ENCODE results near the gene SSU72.
A peak's percentile ranks its signal among the peaks of the same experiment; 100 is the strongest.
"Not testable (repeated sequence)": the region's sequence is repeated elsewhere in the genome, so short reads cannot be mapped to it uniquely, and the experiment has no call there.

Gene SSU72

DNA sequence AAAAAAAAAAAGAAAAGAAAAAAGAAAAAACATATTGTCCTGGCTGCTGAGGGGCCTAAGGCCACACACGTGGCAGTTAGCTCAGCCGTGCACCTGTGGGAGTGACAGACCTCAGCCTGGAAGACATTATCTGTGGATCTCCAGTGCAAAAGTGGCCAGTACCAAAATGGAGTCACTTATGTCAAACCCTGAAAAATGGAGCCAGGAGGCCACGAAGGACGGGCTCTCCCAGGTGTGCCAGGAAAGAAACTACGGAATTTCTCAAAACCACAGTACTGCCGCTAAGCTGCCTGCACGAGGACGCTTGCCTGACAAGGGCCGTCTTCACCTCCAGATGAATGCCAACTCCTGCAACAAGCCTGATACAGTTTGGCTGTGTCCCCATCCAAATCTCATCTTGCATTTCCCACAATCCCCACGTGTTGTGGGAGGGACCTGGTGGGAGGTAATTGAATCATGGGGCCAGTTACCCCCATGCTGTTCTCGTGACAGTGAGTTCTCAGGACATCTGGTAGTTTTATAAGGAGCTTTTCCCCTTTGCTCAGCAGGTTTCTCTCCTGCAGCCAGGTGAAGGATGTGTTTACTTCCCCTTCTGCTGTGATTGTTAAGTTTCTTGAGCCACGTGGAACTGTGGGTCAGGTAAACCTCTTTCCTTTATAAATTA, 35.3 kb upstream of the SSU72 start:
- no peak for DNase-seq

- no peak for DNase-seq
Measured at GRCh38 chr1:1606232-1606631, 31.6 kb upstream of the SSU72 start.

GRCh38 chr1:1605724-1606123, 31.1 kb upstream of the SSU72 start:
- DNase-seq: no peak

GRCh38 chr1:1605034-1605591, 30.4 kb upstream of the SSU72 start:
- DNase-seq: no peak

- no peak for DNase-seq
Measured at GRCh38 chr1:1604374-1605033, 29.8 kb upstream of the SSU72 start.

DNA sequence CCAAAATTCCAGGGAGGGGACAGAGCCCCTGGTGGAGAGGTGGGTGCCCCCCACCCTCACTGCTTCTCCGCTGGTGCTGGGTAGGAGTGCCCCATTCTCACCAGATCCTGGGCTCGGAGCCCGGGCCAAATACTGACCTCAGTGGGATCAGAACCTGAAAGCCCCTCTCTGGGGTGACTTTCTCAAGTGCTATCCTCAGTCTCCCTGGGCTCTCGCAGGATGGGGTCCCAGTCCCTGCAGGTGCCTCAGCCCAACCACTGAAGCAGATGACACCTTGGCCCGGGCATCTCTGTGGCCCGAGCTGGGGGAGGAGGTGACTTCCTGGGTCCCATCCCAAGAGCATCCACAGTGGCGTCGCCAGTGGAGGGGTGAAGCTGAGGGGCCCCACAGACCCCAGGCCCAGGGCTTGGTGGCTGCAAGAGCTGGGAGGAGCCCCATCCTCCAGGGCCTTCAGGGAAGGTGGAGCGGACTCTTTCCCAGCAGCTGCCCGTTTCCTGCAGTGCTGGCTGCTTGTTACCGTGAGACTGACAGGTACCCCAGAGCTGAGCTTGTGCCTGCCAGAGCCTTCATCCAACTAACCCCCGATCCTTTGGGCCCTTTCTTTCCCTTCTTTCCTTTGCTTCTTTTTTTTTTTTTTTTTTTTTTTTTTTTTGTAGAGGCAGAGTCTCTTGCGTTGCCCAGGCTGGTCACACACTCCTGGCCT, 29.2 kb upstream of the SSU72 start:
- DNase-seq: no peak

GRCh38 chr1:1602968-1603506, 28.4 kb upstream of the SSU72 start:
- no peak for DNase-seq

GRCh38 chr1:1602304-1602967, 27.8 kb upstream of the SSU72 start:
- no peak for DNase-seq

- no peak for DNase-seq
Measured at GRCh38 chr1:1601564-1602303, 27.1 kb upstream of the SSU72 start.

- DNase-seq: no peak
Measured at GRCh38 chr1:1600861-1601563, 26.3 kb upstream of the SSU72 start.

- DNase-seq: peak in 2 of 3 experiments; percentile 41
Measured at GRCh38 chr1:1599935-1600860, 25.5 kb upstream of the SSU72 start, which contains the start of gene FNDC10. Gene FNDC10, minus strand, starts transcription at chr1:1600135. Its CDS starts 120 bp downstream, at chr1:1600015.

GRCh38 chr1:1599030-1599934, 24.6 kb upstream of the SSU72 start:
- peak; percentile 24 to 62 (median 61) for DNase-seq

- DNase-seq: no peak
Measured at GRCh38 chr1:1598720-1599029, 24.0 kb upstream of the SSU72 start.

- DNase-seq: no peak
Measured at GRCh38 chr1:1598051-1598719, 23.5 kb upstream of the SSU72 start.

- DNase-seq: peak in 1 of 3 experiments; percentile 26
Measured at GRCh38 chr1:1597275-1597930, 22.7 kb upstream of the SSU72 start.

GRCh38 chr1:1596493-1597274, 22.0 kb upstream of the SSU72 start:
- DNase-seq: no peak

DNA sequence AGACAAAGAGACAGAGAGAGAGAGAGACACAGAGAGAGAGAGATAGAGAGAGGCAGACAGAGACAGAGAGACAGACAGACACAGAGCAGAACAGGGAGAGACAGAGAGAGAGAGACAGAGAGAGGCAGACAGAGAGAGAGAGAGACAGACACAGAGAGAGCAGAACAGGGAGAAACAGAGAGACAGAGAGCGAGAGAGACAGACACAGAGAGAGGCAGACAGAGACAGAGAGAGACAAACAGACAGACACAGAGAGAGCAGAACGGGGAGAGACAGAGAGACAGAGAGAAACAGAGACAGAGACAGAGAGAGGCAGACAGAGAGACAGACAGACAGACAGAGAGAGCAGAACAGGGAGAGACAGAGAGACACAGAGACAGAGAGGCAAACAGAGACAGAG, 20.7 kb upstream of the SSU72 start:
- not testable (repeated sequence) for DNase-seq
